DMS153 (cell line): ENCODE results near the gene DGUOK.
"Not testable (repeated sequence)": the region's sequence is repeated elsewhere in the genome, so short reads cannot be mapped to it uniquely, and the experiment has no call there.

Experiments used
- DNase-seq: peaks from one replicate; lab custom pipeline; 2025; lab: John Stamatoyannopoulos, UW

DGUOK gene

GRCh38 chr2:73901143-73901542 is 25.5 kb upstream of the DGUOK start:
- DNase-seq: no peak

DNA sequence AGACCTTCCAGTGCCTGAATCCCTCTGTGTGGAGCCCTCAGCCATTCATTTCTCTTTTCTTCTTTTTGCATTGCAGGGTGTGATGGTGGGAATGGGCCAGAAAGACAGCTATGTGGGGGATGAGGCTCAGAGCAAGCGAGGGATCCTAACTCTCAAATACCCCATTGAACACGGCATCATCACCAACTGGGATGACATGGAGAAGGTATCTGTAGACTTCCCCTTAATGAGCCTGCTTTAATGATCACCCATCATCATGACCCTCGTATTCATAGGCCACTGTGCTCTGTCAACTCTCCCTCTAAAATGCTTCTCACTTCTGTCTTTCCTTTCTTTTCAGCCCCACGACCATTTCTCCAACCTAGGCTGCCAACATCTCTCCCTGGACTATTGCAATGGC is 24.4 kb upstream of the DGUOK start:
- DNase-seq: no peak

DNA sequence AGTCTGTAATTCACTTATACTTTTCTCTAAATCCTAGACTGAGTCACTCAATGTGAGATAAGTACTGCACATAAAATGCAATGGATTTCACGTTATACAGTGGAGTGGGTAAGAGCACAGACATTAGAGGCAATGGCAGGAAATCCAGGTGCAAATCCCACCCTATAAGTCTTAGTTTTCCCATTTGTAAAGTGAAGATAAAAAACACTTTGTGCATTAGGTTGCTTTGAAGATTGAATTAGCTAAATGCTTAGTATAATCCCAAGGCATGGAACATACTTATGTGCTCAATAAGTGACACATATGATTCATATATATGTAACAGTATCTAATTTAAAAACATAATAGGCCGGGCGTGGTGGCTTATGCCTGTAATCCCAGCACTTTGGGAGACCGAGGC is 23.4 kb upstream of the DGUOK start:
- DNase-seq: no peak

GRCh38 chr2:73903949-73904613 is 22.6 kb upstream of the DGUOK start:
- not testable (repeated sequence) for DNase-seq

- no peak for DNase-seq
Observed at GRCh38 chr2:73904952-73905351, 21.7 kb upstream of the DGUOK start.

DNA sequence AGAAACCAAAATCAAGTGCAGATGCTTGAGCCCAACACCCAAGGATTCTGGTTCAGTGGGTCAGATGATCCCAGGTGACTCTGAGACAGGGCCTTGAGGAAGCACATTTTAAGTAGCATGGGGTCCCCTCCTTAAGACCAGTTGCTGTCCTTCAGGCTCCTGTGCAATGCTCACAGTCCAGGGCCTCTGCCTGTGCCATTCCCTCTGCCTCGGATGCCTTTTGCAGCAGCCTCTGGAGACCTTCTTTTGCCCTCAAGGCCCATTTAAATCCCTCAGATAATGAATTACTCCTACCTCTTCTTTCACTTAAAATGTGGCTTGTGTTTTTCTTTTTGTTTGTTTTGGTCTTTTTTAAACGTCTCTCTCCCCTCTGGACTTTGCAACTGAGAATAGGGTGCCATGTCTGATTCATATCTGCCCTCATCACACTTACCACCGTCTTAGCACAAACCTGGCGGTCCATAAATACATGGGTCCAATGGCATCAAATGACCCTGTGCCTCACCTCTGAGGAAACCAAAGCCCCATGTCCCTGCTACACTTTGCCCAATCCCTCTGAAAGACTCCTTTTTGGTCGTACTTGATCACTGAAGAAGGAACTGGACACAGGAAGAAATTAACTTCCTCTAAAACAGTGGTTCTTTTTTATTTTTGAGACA is 19.7 kb upstream of the DGUOK start:
- no peak for DNase-seq

DNA sequence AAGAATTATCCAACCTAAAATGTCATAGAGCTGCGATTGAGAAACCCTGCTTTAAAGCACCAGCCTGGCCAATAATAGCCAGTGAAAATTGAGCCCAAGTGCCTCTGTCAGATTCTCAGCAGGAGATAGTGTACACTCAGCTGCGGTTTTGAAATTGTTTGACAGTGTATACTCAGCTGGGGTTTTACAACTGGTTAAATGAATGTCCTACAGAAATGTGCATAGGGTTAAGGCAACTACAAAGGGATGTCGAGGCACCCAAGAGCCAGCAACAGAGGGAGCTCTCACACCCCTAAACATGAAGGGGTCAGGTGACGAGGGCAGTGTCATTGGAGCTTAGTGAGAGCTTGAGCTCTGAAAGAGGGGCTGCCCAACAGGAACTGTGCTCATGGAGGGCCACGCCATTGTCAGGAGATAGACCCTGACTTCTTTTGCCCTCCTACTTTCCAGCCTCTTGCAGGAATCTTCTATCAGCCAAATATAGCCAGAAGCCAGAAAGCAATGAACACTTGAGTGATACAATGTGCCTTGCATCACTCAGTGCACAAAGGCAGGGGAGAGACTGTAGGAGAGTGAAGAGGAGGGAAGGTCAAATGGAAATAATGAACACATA is 18.7 kb upstream of the DGUOK start:
- DNase-seq: peak; percentile 94

GRCh38 chr2:73908689-73909652 is 17.7 kb upstream of the DGUOK start:
- DNase-seq: no peak

DNA sequence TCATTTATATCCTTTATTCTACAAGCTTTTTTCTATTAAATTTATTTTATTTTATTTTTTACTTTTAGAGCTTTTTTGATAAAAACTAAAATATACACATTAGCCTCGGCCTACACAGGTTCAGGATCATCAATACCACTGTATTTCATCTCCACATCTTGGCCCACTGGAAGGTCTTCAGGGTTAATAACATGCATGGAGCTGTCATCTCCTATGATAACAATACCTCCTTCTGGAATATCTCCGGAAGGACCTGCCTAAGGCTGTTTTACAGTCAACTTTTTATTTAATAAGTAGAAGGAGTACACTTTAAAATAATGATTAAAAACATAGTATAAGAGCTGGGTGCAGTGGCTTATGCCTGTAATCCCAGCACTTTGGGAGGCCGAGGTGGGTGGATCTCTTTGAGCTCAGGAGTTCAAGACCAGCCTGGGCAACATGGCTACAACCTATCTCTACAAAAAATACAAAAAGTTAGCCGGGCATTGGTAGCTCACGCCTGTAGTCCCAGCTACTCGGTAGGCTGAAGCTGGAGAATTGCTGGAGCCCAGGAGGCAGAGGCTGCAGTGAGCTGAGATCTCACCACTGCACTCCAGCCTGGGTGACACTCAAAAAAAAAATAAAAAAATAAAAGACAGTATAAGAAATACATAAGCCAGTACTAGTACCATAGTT is 15.7 kb upstream of the DGUOK start:
- no peak for DNase-seq

DNA sequence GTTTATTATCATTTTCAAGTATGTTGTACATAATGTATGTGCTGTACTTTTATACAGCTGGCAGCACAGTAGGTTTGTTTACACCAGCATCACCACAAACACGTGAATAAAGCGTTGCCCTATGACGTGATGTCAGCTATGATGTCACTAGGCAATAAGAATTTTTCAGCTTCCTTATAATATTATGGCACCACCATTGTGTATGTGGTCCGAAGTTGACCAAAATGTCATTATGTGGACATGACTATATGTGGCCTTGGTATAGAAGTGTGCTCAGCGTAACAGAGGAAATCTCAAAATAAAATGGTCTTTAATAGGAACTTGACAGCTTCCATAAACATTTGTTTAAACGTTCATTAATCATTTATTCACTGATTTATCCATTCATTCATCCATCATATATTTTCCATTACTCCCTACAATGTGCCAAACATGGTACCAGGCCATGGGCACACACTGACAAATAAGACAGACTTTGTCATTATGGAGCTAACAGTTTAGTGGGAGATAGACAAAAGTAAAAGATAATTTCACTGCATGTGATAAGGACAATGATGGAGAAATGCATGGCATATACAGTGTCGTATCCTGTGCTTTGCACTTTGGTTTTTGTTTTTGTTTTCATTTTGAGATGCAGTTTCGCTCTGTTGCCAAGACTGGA is 15.0 kb upstream of the DGUOK start:
- no peak for DNase-seq

- DNase-seq: no peak
Observed at GRCh38 chr2:73913414-73914054, 13.1 kb upstream of the DGUOK start.

GRCh38 chr2:73914667-73915066 is 12.0 kb upstream of the DGUOK start:
- no peak for DNase-seq

DNA sequence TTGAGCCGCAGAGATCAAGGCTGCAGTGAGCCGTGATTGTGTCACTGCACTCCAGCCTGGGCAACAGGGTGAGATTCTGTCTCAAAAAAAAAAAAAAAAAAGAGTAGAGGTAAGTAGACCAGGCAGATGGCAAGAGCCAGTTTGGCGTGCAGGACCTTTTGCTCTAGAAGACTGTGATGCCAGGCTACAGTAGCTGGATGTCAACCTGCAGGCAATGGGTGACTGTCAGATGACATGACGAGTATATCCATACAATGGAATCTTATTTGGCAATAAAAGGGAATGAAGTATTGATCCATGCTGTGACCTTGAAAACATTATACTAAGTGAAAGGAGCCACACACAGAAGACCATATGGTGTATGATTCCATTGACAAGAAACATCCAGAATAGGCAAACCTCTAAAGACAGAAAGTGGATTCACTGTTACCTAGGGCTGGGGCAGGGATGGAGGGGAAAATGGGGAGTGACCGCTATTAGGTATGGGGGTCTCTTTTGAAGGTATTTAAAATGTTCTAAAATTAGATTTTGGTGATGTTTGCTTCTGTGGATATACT is 11.2 kb upstream of the DGUOK start:
- no peak for DNase-seq

- no peak for DNase-seq
Observed at GRCh38 chr2:73916666-73917065, 10.0 kb upstream of the DGUOK start.

- no peak for DNase-seq
Observed at GRCh38 chr2:73917296-73917695, 9.4 kb upstream of the DGUOK start.

- no peak for DNase-seq
Observed at GRCh38 chr2:73917696-73918207, 8.9 kb upstream of the DGUOK start.

GRCh38 chr2:73918856-73919255 is 7.8 kb upstream of the DGUOK start:
- DNase-seq: no peak

- DNase-seq: no peak
Observed at GRCh38 chr2:73919596-73920228, 7.0 kb upstream of the DGUOK start.
